ENCODE results near the gene ETV6.

Gene ETV6

GRCh38 chr12:11762723-11763326 lies 113.4 kb downstream of the ETV6 start:
- peak; percentile 69 for DNase-seq

GRCh38 chr12:11763760-11764520 lies 114.5 kb downstream of the ETV6 start:
- no peak for DNase-seq

GRCh38 chr12:11764837-11765236 lies 115.4 kb downstream of the ETV6 start:
- DNase-seq, result no peak

- no peak for DNase-seq
These were observed 115.9 kb downstream of the ETV6 start for GRCh38 chr12:11765421-11765816.

GRCh38 chr12:11765817-11766794 lies 116.6 kb downstream of the ETV6 start:
- DNase-seq, result no peak

- no peak for DNase-seq
These were observed 117.7 kb downstream of the ETV6 start for GRCh38 chr12:11767029-11767724.

GRCh38 chr12:11767798-11768197 lies 118.3 kb downstream of the ETV6 start:
- no peak for DNase-seq

GRCh38 chr12:11768233-11768965 lies 118.9 kb downstream of the ETV6 start:
- no peak for DNase-seq

GRCh38 chr12:11769723-11770514 lies 120.4 kb downstream of the ETV6 start:
- DNase-seq, result no peak

- no peak for DNase-seq
These were observed 121.9 kb downstream of the ETV6 start for GRCh38 chr12:11771356-11771755.

GRCh38 chr12:11771895-11772502 lies 122.5 kb downstream of the ETV6 start:
- DNase-seq, result no peak

- no peak for DNase-seq
These were observed 124.6 kb downstream of the ETV6 start for GRCh38 chr12:11773889-11774677.

- DNase-seq, result no peak
These were observed 125.3 kb downstream of the ETV6 start for GRCh38 chr12:11774821-11775220.

- DNase-seq, result no peak
These were observed 126.8 kb downstream of the ETV6 start for GRCh38 chr12:11776316-11776715.

GRCh38 chr12:11777451-11777850 lies 128.0 kb downstream of the ETV6 start:
- DNase-seq, result no peak

- DNase-seq, result no peak
These were observed 128.5 kb downstream of the ETV6 start for GRCh38 chr12:11777962-11778361.

- DNase-seq, result no peak
These were observed 129.5 kb downstream of the ETV6 start for GRCh38 chr12:11778713-11779685.

GRCh38 chr12:11780521-11781101 lies 131.1 kb downstream of the ETV6 start:
- no peak for DNase-seq
